C4-2B (cell line): ENCODE data around the gene PTCD3.

Experiments
- CTCF ChIP-seq: fragments of 450-650 bp; conservative IDR thresholded peaks from 2 replicates; pipeline ENCODE4 v1.5.1; 2017; ENCODE audit warnings: mild to moderate bottlenecking
- ZFX ChIP-seq: fragments of 450-650 bp; IDR thresholded peaks from 2 replicates; pipeline ENCODE4 v1.6.1; 2017

- TF ChIP-seq CTCF, result no peak
- no peak for TF ChIP-seq ZFX
These were observed 34.9 kb downstream of the PTCD3 start for GRCh38 chr2:86140969-86141392.
